GM12875 (cell line): ENCODE results near the gene SURF4.
"Not testable (repeated sequence)": the region's sequence is repeated elsewhere in the genome, so short reads cannot be mapped to it uniquely, and the experiment has no call there.

ENCODE experiments used
- H3K4me3 ChIP-seq: one replicate; pipeline ENCODE4 v1.5.1; 2011; ENCODE audit warnings: low read depth, low read length, control low read depth
- CTCF ChIP-seq: IDR thresholded peaks from 2 replicates; pipeline ENCODE4 v1.5.1; 2011; ENCODE audit warnings: low read depth, mild to moderate bottlenecking, control low read depth, inconsistent platforms, low read length, moderate library complexity, borderline replicate concordance; ENCODE audit not compliant: insufficient read depth

Gene SURF4

GRCh38 chr9:133396952-133397351 lies 21.1 kb upstream of the SURF4 start:
- TF ChIP-seq CTCF, result no peak
- no peak overlapping the region for H3K4me3 ChIP-seq

GRCh38 chr9:133394687-133395271 lies 18.9 kb upstream of the SURF4 start:
- TF ChIP-seq CTCF, result no peak
- no peak overlapping the region for H3K4me3 ChIP-seq

GRCh38 chr9:133393399-133393798 lies 17.5 kb upstream of the SURF4 start:
- TF ChIP-seq CTCF, result no peak
- H3K4me3 ChIP-seq, result no peak overlapping the region

GRCh38 chr9:133392308-133392707 lies 16.4 kb upstream of the SURF4 start:
- H3K4me3 ChIP-seq, result not testable (repeated sequence)

GRCh38 chr9:133391449-133391848 lies 15.6 kb upstream of the SURF4 start:
- not testable (repeated sequence) for H3K4me3 ChIP-seq

GRCh38 chr9:133390713-133391112 lies 14.9 kb upstream of the SURF4 start:
- no peak for TF ChIP-seq CTCF
- no peak overlapping the region for H3K4me3 ChIP-seq

GRCh38 chr9:133389562-133389961 lies 13.7 kb upstream of the SURF4 start:
- no peak for TF ChIP-seq CTCF

GRCh38 chr9:133389025-133389557 lies 13.2 kb upstream of the SURF4 start:
- H3K4me3 ChIP-seq, result no peak overlapping the region
- TF ChIP-seq CTCF, result no peak

More at GRCh38 chr9:133389562-133389961, 13.7 kb upstream of the SURF4 start:
- no peak overlapping the region for H3K4me3 ChIP-seq
